ENCODE results near the gene FHDC1.

Gene FHDC1

GRCh38 chr4:152959080-152959479, 23.0 kb downstream of the FHDC1 start:
- no peak for DNase-seq

GRCh38 chr4:152960082-152960481, 24.0 kb downstream of the FHDC1 start:
- DNase-seq = no peak

- DNase-seq = no peak
Observed at GRCh38 chr4:152961014-152961772, 25.1 kb downstream of the FHDC1 start.

- DNase-seq = no peak
Observed at GRCh38 chr4:152961773-152962115, 25.6 kb downstream of the FHDC1 start.

GRCh38 chr4:152962150-152962549, 26.0 kb downstream of the FHDC1 start:
- DNase-seq = no peak

GRCh38 chr4:152964335-152964734, 28.2 kb downstream of the FHDC1 start:
- DNase-seq = no peak

GRCh38 chr4:152965611-152966010, 29.5 kb downstream of the FHDC1 start:
- DNase-seq = no peak

- no peak for DNase-seq
Observed at GRCh38 chr4:152967907-152968306, 31.8 kb downstream of the FHDC1 start.

GRCh38 chr4:152968806-152969394, 32.8 kb downstream of the FHDC1 start:
- DNase-seq = no peak

- DNase-seq = no peak
Observed at GRCh38 chr4:152970102-152970820, 34.1 kb downstream of the FHDC1 start.

GRCh38 chr4:152971053-152971452, 34.9 kb downstream of the FHDC1 start:
- DNase-seq = no peak

GRCh38 chr4:152972821-152973628, 36.9 kb downstream of the FHDC1 start:
- no peak for DNase-seq

GRCh38 chr4:152973629-152974467, 37.7 kb downstream of the FHDC1 start:
- DNase-seq = no peak

GRCh38 chr4:152974468-152975379, 38.6 kb downstream of the FHDC1 start:
- no peak for DNase-seq

GRCh38 chr4:152975380-152976211, 39.5 kb downstream of the FHDC1 start:
- no peak for DNase-seq

GRCh38 chr4:152976212-152976761, 40.2 kb downstream of the FHDC1 start:
- no peak for DNase-seq

GRCh38 chr4:152979731-152980330, 43.7 kb downstream of the FHDC1 start:
- no peak for DNase-seq

GRCh38 chr4:152981278-152981677, 45.2 kb downstream of the FHDC1 start:
- no peak for DNase-seq

- DNase-seq = no peak
Observed at GRCh38 chr4:152981842-152982241, 45.7 kb downstream of the FHDC1 start.

GRCh38 chr4:152983221-152983620, 47.1 kb downstream of the FHDC1 start:
- no peak for DNase-seq

Data from COR-L47 (cell line).